Spleen (tissue), 11 donors: Measurements from ENCODE around the gene TMEM94. TPM values are rescaled to one million over a fixed set of nuclear protein-coding genes. Genes with fewer than 3 reads are reported as not detected.

Experiments
- DNase-seq: peaks from one replicate; pipeline ENCODE4 v3.0.0-alpha.2; 2020
- H3K27ac ChIP-seq, 8 donors: fragments of 200-600 bp; sonication (generic) in 7 of 8; 1 replicate in 4 of 8; 2 replicates in 4 of 8; pipeline versions ENCODE4 v1.5.0 to v1.8.0; 2016 to 2021; ENCODE audit warnings: inconsistent platforms in 4 of 8, mild to moderate bottlenecking in 4 of 8, moderate library complexity in 1 of 8
- H3K27me3 ChIP-seq, 7 donors: fragments of 200-600 bp; sonication (generic) in 6 of 7; replicated peaks in 1 of 7; 1 replicate in 4 of 7; 2 replicates in 3 of 7; pipeline versions ENCODE4 v1.5.0 to v1.8.0; 2016 to 2021; ENCODE audit warnings: inconsistent platforms in 3 of 7, mild to moderate bottlenecking in 1 of 7
- H3K36me3 ChIP-seq, 6 donors: fragments of 200-600 bp; sonication (generic) in 5 of 6; 1 replicate in 4 of 6; 2 replicates in 2 of 6; pipeline versions ENCODE4 v1.5.0 to v1.8.0; 2016 to 2021; ENCODE audit warnings: inconsistent platforms in 2 of 6
- H3K4me1 ChIP-seq, 6 donors: fragments of 200-600 bp; sonication (generic) in 5 of 6; 1 replicate in 3 of 6; 2 replicates in 3 of 6; pipeline versions ENCODE4 v1.5.0 to v1.8.0; 2016 to 2021; ENCODE audit warnings: inconsistent platforms in 3 of 6
- H3K4me3 ChIP-seq, 8 donors: fragments of 200-600 bp; sonication (generic) in 7 of 8; 1 replicate in 4 of 8; 2 replicates in 4 of 8; pipeline versions ENCODE4 v1.5.0 to v1.8.0; 2016 to 2021; ENCODE audit warnings: inconsistent platforms in 4 of 8, mild to moderate bottlenecking in 4 of 8, moderate library complexity in 2 of 8
- H3K9me3 ChIP-seq, 8 donors: fragments of 200-600 bp; sonication (generic) in 7 of 8; 1 replicate in 4 of 8; 2 replicates in 4 of 8; pipeline versions ENCODE4 v1.5.0 to v1.8.0; 2016 to 2021; ENCODE audit warnings: inconsistent platforms in 4 of 8
- POLR2A ChIP-seq, 3 donors: fragments of 450-650 bp; IDR thresholded peaks; one replicate each; pipeline ENCODE4 v1.5.1; 2017; ENCODE audit warnings: antibody characterized with exemption in 3 of 3, mild to moderate bottlenecking in 1 of 3
- POLR2AphosphoS5 ChIP-seq, 3 donors: sonication (generic); formaldehyde crosslinking; IDR thresholded peaks; one replicate each; pipeline ENCODE4 v1.5.1; 2017; ENCODE audit warnings: antibody characterized with exemption in 3 of 3
- WGBS, 5 donors: extraction: QIAGEN DNeasy Blood & Tissue Kit in 3 of 5; methylation state at CpG; one replicate each; pipeline versions ENCODE4 v1.1.5 to v1.1.7; 2013 to 2018; 5-methylcytosine and 5-hydroxymethylcytosine counted together
- intact Hi-C: fragments of 100-400 bp; cut with DNase I; formaldehyde crosslinking; loops from one replicate; pipeline ENCODE4 v1.15.0; 2023; ENCODE audit warnings: low total_unique reads
- polyA plus RNA-seq, 3 donors: library from polyadenylated mRNA; stranded (reverse); fragments of 200-250 nt; gene quantifications; one replicate each; pipeline ENCODE4 v1.2.1, GENCODE V29; 2013
- total RNA-seq, 7 donors: library from RNA; depleted of rRNA in 3 of 7; stranded (reverse); fragments of >200 nt in 3 of 7; fragmentation: NEBNext Ultra II Directional in 4 of 7; extraction: Animal tissue kit (Norgen Biotek cat#: 25700) in 4 of 7; gene quantifications; one replicate each; pipeline versions ENCODE4 v1.1.0 to v1.2.1, GENCODE V29; 2016 to 2021
- TF ChIP-seq, protein P1 (sequence below), 11 experiments: fragments of 200-600 bp in 7 of 11; fragments of 450-650 bp in 4 of 11; sonication (generic) in 4 of 11; IDR thresholded peaks in 8 of 11; conservative IDR thresholded peaks in 3 of 11; 1 replicate in 7 of 11; 2 replicates in 4 of 11; pipeline versions ENCODE4 v1.4.0 to v1.8.0; 2016 to 2021; ENCODE audit warnings: antibody characterized with exemption in 11 of 11, inconsistent platforms in 4 of 11, mild to moderate bottlenecking in 1 of 11
- donor health status: healthy with polysubstance abuse.
- donor health status: DM: no; HTN: no; CAD: no; lungs with moderate emphysema.
- donor health status: DM: no; HTN: no; CAD: no.
- donor health status: Bipolar disorder and iron deficiency.
- donor health status: healthy.
- donor health status: DM: no; HTN: no; CAD: no.
- donor health status: DM: yes; HTN: yes; CAD: no.

TMEM94 gene
- total and polyA plus RNA-seq, 10 donors, result 24.8 to 101 (median 85.9) TPM

DNA sequence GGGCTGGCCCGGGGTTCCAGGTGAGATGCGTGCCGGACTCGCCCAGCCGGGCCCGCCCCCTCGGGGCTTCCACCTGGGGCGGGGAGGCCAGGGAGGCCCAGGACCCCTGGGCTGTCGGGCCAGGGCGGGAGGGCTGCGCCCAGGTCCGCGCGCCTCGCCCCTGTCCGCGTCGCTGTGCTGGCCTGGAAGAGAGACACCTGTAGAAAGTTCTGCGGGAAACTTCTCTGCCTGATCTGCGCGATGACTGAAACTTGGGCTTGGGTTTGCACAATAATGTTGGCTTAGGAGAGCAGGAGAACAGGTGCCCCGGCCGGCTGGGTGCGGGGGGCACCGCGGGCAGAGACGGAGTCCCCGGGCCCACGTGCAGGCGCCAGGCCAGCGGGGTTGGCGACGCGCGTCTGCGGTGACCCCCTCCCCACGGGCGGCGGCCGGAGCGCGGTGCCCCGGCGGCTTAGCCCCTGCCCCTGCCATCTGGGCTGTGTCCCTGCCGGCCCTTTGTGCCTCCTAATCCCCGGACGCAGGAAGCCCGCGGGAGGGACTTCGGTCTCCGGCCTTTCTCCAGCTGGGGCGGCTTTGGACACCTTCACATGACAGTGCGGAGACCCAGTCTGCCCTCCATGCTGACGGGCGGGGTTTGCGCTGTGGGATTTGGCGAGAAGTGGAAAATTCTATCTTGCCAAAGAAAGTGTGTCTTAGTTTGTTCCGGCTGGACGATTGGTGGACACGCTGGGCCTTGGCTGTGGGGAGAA is 69.5 kb downstream of the TMEM94 start:
- peaks cover 0 to 15% (median 0%) of the 10 kb centered on the region in 7 donors for H3K27me3 ChIP-seq
- WGBS, 5 donors, result 2 to 5% (median 3%) methylated on average over 28 to 60 of the region's 60 CpGs
- H3K4me3 ChIP-seq, result peak overlapping the region; percentile 68 to 92 (median 82)
- peak overlapping the region; percentile 36 to 92 (median 84) for H3K27ac ChIP-seq
- peak; percentile 85 for DNase-seq
- peaks cover 7 to 50% (median 34%) of the 10 kb centered on the region in 6 donors for H3K4me1 ChIP-seq
- H3K36me3 ChIP-seq, result peaks cover 2 to 36% (median 15%) of the 10 kb centered on the region in 6 donors
- intact Hi-C loops, result no loop called here
- no peaks in the 10 kb centered on the region for H3K9me3 ChIP-seq
- TF ChIP-seq POLR2AphosphoS5 (IDR thresholded peaks at IDR 0.05) (no peak), POLR2A (IDR thresholded peaks at IDR 0.05) (no peak)
- TF ChIP-seq, protein P1, sequence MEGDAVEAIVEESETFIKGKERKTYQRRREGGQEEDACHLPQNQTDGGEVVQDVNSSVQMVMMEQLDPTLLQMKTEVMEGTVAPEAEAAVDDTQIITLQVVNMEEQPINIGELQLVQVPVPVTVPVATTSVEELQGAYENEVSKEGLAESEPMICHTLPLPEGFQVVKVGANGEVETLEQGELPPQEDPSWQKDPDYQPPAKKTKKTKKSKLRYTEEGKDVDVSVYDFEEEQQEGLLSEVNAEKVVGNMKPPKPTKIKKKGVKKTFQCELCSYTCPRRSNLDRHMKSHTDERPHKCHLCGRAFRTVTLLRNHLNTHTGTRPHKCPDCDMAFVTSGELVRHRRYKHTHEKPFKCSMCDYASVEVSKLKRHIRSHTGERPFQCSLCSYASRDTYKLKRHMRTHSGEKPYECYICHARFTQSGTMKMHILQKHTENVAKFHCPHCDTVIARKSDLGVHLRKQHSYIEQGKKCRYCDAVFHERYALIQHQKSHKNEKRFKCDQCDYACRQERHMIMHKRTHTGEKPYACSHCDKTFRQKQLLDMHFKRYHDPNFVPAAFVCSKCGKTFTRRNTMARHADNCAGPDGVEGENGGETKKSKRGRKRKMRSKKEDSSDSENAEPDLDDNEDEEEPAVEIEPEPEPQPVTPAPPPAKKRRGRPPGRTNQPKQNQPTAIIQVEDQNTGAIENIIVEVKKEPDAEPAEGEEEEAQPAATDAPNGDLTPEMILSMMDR (IDR thresholded peaks at IDR 0.05 in 8 of 11, conservative IDR thresholded peaks at IDR 0.05 in 3 of 11), result no peak

DNA sequence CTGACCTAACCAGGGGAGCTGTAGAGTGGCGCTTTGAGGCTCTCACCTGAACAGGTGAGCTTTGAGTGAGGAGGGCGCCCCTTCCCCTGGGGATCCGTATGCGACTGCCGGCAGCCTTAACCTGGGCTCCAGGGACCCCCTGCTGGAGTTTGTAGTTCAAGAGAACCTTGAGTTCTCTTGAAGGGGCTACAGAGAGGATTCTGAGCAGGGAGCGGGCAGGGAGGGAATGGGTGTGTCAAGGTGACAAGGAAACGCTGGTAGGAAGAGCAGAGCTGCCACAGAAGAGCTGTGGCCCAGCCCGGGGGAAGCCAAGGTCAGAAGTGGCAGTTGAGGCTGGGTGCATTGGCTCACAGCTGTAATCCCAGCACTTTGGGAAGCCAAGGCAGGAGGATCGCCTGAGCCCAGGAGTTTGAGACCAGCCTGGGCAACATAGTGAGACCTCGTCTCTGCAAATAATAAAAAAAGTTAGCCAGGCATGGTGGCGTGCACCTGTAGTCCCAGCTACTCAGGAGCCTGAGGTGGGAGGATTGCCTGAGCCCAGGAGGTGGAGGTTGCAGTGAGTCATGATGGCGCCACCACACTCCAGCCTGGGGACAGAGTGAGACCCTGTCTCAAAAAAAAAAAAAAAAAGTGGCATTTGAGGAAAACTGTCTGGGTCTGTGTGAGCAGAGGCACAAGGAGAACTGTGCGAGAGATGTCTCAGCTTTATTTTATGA is 70.3 kb downstream of the TMEM94 start:
- peaks cover 0 to 29% (median 8%) of the 10 kb centered on the region in 6 donors for H3K36me3 ChIP-seq
- WGBS, 5 donors, result 44 to 58% (median 57%) methylated on average over 13 of the region's 13 CpGs
- peak overlapping the region; percentile 68 to 92 (median 82) for H3K4me3 ChIP-seq
- peak in 1 of 3 donors; percentile 41 for TF ChIP-seq POLR2AphosphoS5 (IDR thresholded peaks at IDR 0.05)
- no peak for TF ChIP-seq POLR2A (IDR thresholded peaks at IDR 0.05)
- peak; percentile 75 for DNase-seq
- peak overlapping the region in 6 of 8 donors; percentile 51 to 92 (median 84) for H3K27ac ChIP-seq
- peaks cover 7 to 56% (median 37%) of the 10 kb centered on the region in 6 donors for H3K4me1 ChIP-seq
- H3K27me3 ChIP-seq, result peaks cover 0 to 15% (median 0%) of the 10 kb centered on the region in 7 donors
- intact Hi-C loops, result no loop called here
- H3K9me3 ChIP-seq, result no peaks in the 10 kb centered on the region

DNA sequence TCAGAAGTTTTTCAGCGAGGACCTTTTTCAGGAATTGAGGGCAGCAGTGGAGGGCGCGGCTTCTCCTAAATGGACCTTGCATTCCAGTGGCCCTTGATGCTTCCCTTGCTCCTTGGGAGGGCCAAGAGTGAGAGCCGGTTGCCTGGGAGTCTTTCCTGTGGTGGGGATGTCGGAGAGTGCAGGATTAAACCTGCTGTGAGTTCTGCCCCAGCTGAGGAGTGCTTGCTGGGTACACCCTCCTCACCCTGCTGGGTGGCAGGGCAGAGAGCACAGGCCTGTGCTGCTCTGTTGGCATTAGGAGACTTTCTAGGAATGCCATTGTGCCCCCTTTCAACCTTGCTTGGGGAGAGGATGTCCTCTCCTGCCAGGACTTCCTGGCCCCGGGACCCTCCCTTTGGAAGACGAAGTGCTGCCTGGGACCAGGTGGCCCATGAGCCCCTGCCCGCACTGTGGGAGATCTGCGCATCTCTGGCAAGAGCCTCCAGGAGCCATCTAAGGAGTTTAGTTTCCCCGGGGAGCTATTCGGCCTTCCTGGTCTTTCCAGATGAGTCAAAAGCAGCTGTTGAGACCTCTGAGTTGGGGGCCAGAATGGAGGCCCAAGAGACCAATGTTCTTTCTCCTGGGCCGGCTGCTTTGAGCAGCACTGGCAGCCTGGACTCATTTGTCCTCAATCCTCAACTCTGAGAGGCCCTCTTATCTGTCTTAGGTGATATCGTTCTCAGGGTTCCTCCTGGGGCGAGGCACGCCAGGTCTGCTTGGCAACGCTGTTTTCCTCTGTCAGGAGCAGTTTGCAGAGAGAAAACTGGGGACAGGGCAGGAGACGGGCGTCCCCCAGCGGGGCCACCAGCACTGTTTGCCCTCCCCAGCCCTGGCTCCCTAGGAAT is 74.6 kb downstream of the TMEM94 start:
- H3K4me1 ChIP-seq, result peaks cover 6 to 60% (median 44%) of the 10 kb centered on the region in 6 donors

DNA sequence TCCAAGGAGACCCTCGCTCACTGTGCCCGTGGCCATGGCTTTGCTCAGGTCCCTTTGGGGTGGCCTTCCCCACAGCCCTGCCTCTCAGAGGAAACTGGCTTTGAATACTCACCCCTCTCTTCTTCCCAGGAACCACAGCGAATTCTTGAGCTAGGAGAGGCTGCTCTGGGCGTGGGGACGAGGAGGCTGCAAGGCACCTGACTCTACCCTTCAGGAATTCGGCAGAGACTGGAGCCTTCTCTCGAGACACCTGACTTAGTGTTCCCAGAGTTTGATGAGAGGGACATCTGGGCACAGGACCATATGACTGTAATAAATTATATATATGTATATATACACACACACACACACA is 75.3 kb downstream of the TMEM94 start:
- intact Hi-C loops, result no loop called here
- no peak overlapping the region for H3K4me3 ChIP-seq
- peaks cover under 1 to 56% (median 38%) of the 10 kb centered on the region in 6 donors for H3K4me1 ChIP-seq
- H3K27me3 ChIP-seq, result peaks cover 0 to 6% (median 0%) of the 10 kb centered on the region in 7 donors
- no peak overlapping the region for H3K27ac ChIP-seq
- no peak for TF ChIP-seq POLR2AphosphoS5 (IDR thresholded peaks at IDR 0.05)
- TF ChIP-seq, protein P1 (IDR thresholded peaks at IDR 0.05 in 8 of 11, conservative IDR thresholded peaks at IDR 0.05 in 3 of 11), result no peak
- TF ChIP-seq POLR2A (IDR thresholded peaks at IDR 0.05), result no peak
- H3K36me3 ChIP-seq, result peaks cover 0 to 30% (median 2%) of the 10 kb centered on the region in 6 donors
- no peaks in the 10 kb centered on the region for H3K9me3 ChIP-seq
- no peak for DNase-seq
- 87 to 93% (median 91%) methylated on average over 6 to 7 of the region's 7 CpGs for WGBS, 5 donors

More for the DNA sequence above, 74.6 kb downstream of the TMEM94 start:
- no peak overlapping the region for H3K27ac ChIP-seq
- H3K36me3 ChIP-seq, result peaks cover 0 to 30% (median 2%) of the 10 kb centered on the region in 6 donors
- no peak for DNase-seq
- no peaks in the 10 kb centered on the region for H3K9me3 ChIP-seq
- peaks cover 0 to 12% (median 0%) of the 10 kb centered on the region in 7 donors for H3K27me3 ChIP-seq
- no peak overlapping the region for H3K4me3 ChIP-seq
- 79 to 88% (median 86%) methylated on average over 16 to 19 of the region's 19 CpGs for WGBS, 5 donors
- intact Hi-C loops, result no loop called here
- TF ChIP-seq POLR2A (IDR thresholded peaks at IDR 0.05), result no peak
- TF ChIP-seq, protein P1 (IDR thresholded peaks at IDR 0.05 in 8 of 11, conservative IDR thresholded peaks at IDR 0.05 in 3 of 11), result no peak
